Activated naive CD4-positive, alpha-beta T cell treated with anti-CD3 and anti-CD28 coated beads for 36 hours (primary cell): ENCODE measurements around the gene HSPA9. TPM values are rescaled to one million over a fixed set of nuclear protein-coding genes. Genes with fewer than 3 reads are reported as not detected.
A peak's percentile ranks its signal among the peaks of the same experiment; 100 is the strongest.

Experiments
- CTCF ChIA-PET: fragments of 350-600 bp; sonication (Branson Sonifier 250); formaldehyde crosslinking; loops from one replicate; lab custom pipeline; 2021; ENCODE audit warnings: antibody characterized with exemption; lab: Charles Lee
- DNase-seq: peaks from one replicate; pipeline ENCODE4 v3.0.0-alpha.2; 2020
- H3K27ac Mint-ChIP-seq: one replicate; pipeline ENCODE4 v1.8.0; 2021; ENCODE audit warnings: mild to moderate bottlenecking, mixed read lengths
- H3K27me3 Mint-ChIP-seq: one replicate; pipeline ENCODE4 v1.8.0; 2021; ENCODE audit warnings: low read depth, mixed read lengths
- H3K36me3 Mint-ChIP-seq: one replicate; pipeline ENCODE4 v1.8.0; 2021; ENCODE audit warnings: low read depth, mixed read lengths
- H3K4me1 Mint-ChIP-seq: one replicate; pipeline ENCODE4 v1.8.0; 2021; ENCODE audit warnings: low read depth, mixed read lengths
- H3K4me3 Mint-ChIP-seq: one replicate; pipeline ENCODE4 v1.8.0; 2021; ENCODE audit warnings: mild to moderate bottlenecking, moderate library complexity, mixed read lengths
- H3K9me3 Mint-ChIP-seq: one replicate; pipeline ENCODE4 v1.8.0; 2021; ENCODE audit warnings: mixed read lengths
- intact Hi-C: fragments of 100-400 bp; cut with micrococcal nuclease; formaldehyde crosslinking; loops from one replicate; pipeline ENCODE4 v1.15.1; 2023
- total RNA-seq, 2 experiments: library from RNA; stranded (reverse); gene quantifications; one replicate each; pipeline ENCODE4 v1.2.3, GENCODE V29; 2021

The HSPA9 gene
- total RNA-seq, 2 experiments from 2014 or later, result 457 to 472 TPM

DNA sequence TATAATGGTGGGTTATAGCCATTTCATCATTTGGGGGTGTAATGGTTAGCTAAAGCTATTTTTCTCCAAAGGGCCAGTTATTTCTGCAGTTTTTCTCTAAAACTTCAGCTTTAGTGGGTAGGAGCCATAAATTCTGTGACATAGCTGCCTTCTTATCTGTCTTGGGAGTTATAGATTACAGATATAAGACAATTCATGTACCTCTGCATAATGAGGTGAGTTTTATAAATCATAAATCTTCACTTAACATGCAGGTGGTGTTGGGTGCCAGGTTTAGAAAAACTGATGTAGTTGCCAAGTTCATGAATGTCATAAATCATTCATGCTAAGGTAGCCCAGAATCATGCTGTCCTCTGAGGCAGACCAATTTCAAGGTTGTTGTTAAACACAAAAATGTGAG lies 10.0 kb upstream of the HSPA9 start:
- H3K36me3 Mint-ChIP-seq, result no peaks in the 10 kb centered on the region
- CTCF ChIA-PET, result interaction anchor here (1.2 to 1.5 kb wide), 2 partner anchors 8 to 11 kb away, joined by 3 to 5 read pairs; no protein-coding TSS in a partner anchor

DNA sequence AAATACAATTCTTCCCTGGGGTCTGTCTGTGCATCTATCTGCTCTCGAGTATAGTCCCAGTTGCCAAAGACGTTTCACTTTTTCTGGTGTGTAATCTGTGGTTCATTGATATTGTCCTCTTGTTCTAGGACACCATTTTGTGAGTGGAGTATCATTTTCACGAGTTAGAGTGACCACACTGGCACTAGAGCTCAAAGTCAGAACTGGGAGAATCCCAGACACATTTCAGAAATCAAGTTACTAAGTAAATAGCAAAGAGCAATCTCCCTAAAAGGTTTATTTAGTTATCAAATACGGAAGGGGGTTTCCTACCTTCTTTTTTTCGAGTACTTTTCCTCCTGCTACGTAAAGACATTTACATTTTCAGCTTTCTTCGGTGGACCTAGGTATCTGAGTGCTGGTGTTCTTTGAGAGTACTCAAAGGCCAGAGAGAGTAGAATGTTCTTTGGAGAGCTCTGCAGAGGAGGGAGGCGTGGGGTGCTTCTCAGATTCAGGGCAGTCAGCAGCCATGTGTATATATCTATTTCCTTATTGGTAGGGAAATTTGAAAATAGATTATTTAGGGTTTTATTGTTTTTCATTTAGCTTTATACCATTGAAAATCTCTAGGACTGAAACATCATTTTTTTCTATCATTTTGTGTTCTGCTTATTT lies 8.9 kb upstream of the HSPA9 start:
- Mint-ChIP-seq H3K4me3 (no peak overlapping the region), H3K27me3 (peaks cover 6% of the 10 kb centered on the region), H3K27ac (no peak overlapping the region), H3K4me1 (no peaks in the 10 kb centered on the region), H3K36me3 (no peaks in the 10 kb centered on the region), H3K9me3 (no peaks in the 10 kb centered on the region)
- intact Hi-C loops, result no loop called here
- DNase-seq, result no peak
- CTCF ChIA-PET, result interaction anchor here (0.6 to 1.5 kb wide), 5 partner anchors 9 to 205 kb away, joined by 3 to 5 read pairs (median 4); no protein-coding TSS in a partner anchor

More for the DNA sequence above, 10.0 kb upstream of the HSPA9 start:
- Mint-ChIP-seq H3K27ac (no peak overlapping the region), H3K4me3 (no peak overlapping the region), H3K27me3 (peaks cover 6% of the 10 kb centered on the region), H3K9me3 (no peaks in the 10 kb centered on the region), H3K4me1 (no peaks in the 10 kb centered on the region)
- intact Hi-C loops, result no loop called here
- no peak for DNase-seq

DNA sequence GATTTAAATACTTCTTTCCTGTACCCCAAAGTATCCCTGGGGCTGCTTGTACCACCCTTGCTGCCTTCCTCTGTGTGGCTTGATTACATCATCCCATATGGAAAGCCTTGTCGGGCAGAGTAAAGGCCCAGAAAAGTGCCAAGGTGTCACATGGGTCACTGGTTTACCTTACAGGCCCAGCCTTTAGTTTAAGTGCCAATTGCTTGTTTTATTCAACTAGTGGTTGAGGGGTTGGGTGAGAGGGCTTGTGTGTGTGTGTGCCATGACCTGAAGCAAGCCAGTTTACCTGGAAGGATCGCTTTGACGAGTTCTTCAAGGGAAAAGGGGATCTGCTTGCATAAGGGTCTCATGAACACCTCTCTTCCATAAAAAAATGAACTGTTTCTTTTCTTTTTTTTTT lies 7.8 kb upstream of the HSPA9 start:
- H3K4me3 Mint-ChIP-seq, result no peak overlapping the region
- CTCF ChIA-PET, result no interaction called here
- H3K36me3 Mint-ChIP-seq, result no peaks in the 10 kb centered on the region
- peaks cover 6% of the 10 kb centered on the region for H3K27me3 Mint-ChIP-seq
- intact Hi-C loops, result no loop called here
- H3K9me3 Mint-ChIP-seq, result no peaks in the 10 kb centered on the region
- no peaks in the 10 kb centered on the region for H3K4me1 Mint-ChIP-seq
- no peak overlapping the region for H3K27ac Mint-ChIP-seq
- no peak for DNase-seq

DNA sequence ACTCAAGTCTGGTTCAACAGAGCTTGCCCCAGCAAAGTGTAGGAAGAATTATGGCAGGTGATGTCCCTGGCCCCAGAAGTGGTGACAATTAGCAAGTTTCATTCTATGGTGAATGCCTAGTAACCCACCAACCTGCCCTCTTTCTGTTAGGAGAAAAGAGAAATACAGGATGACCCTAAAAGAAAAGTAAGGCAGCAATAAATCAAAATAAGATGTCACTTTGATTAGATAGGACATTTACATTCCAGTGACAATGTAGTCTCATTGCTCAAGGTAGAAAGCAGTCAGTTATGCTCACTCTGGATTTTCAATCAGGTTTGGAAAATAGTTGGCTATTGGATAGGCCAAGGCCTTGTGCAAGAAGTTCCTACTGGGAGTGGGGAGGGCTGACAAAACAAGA lies 5.6 kb upstream of the HSPA9 start:
- peaks cover 3% of the 10 kb centered on the region for H3K36me3 Mint-ChIP-seq
- H3K4me1 Mint-ChIP-seq, result peaks cover 6% of the 10 kb centered on the region
- intact Hi-C loops, result no loop called here
- CTCF ChIA-PET, result interaction anchor here (1.0 to 2.3 kb wide), 4 partner anchors 12 to 193 kb away, joined by 5 to 15 read pairs (median 6); no protein-coding TSS in a partner anchor
- H3K4me3 Mint-ChIP-seq, result no peak overlapping the region
- no peak for DNase-seq
- H3K27ac Mint-ChIP-seq, result no peak overlapping the region
- H3K9me3 Mint-ChIP-seq, result peaks cover 2% of the 10 kb centered on the region
- no peaks in the 10 kb centered on the region for H3K27me3 Mint-ChIP-seq

DNA sequence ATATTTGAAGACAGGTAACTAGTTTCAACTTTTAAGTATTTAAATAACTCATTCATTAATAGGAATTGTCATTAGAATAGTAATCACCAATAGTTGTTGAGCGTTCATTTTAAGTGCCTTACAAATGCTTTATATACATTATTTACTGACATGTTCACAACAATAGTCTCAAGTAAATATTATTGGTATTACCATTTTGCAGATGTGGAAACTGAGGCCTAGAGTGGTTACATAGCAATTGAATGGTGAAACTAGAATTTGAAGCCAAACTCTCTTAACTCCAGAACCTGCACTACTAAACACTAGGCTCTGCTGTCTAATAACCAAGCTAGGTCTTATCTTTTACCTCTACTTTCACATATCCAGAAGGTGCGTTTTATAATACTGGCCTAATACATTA lies 4.8 kb upstream of the HSPA9 start:
- no peak overlapping the region for H3K4me3 Mint-ChIP-seq
- CTCF ChIA-PET, result interaction anchor here (0.7 to 2.3 kb wide), 16 partner anchors 8 to 685 kb away, joined by 3 to 15 read pairs (median 5); no protein-coding TSS in a partner anchor
- H3K27ac Mint-ChIP-seq, result no peak overlapping the region
- no peak for DNase-seq
- H3K27me3 Mint-ChIP-seq, result no peaks in the 10 kb centered on the region
- H3K4me1 Mint-ChIP-seq, result peaks cover 8% of the 10 kb centered on the region
- H3K36me3 Mint-ChIP-seq, result peaks cover 5% of the 10 kb centered on the region
- intact Hi-C loops, result no loop called here
- peaks cover 2% of the 10 kb centered on the region for H3K9me3 Mint-ChIP-seq

DNA sequence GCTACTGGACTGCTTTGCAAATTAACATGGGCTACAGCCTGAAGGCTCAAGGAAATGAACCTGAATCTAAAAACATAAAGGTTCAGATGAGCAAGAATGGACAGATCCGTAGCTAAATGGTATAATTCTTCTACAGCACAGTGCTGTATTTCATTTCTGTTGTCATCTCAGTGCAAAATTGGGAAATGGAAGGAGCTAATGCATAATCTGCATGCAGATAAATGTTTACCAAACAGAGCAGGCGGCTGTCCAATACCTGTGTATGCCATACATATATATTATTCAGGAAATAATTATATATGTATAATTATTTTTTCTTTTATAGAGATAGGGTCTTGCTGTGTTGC lies 4.3 kb upstream of the HSPA9 start:
- peaks cover 11% of the 10 kb centered on the region for H3K4me1 Mint-ChIP-seq
- H3K9me3 Mint-ChIP-seq, result peaks cover 2% of the 10 kb centered on the region
- peaks cover 10% of the 10 kb centered on the region for H3K36me3 Mint-ChIP-seq
- CTCF ChIA-PET, result interaction anchor here (0.6 to 2.3 kb wide), 21 partner anchors 8 to 822 kb away, joined by 3 to 15 read pairs (median 5); no protein-coding TSS in a partner anchor
- intact Hi-C loops, result loop anchor here (1.0 to 5.0 kb wide), 5 partner anchors 54 to 823 kb away; partner anchors contain the start of genes CTNNA1, SIL1 and SPATA24
- DNase-seq, result no peak
- H3K4me3 Mint-ChIP-seq, result no peak overlapping the region
- H3K27me3 Mint-ChIP-seq, result no peaks in the 10 kb centered on the region
- H3K27ac Mint-ChIP-seq, result no peak overlapping the region

DNA sequence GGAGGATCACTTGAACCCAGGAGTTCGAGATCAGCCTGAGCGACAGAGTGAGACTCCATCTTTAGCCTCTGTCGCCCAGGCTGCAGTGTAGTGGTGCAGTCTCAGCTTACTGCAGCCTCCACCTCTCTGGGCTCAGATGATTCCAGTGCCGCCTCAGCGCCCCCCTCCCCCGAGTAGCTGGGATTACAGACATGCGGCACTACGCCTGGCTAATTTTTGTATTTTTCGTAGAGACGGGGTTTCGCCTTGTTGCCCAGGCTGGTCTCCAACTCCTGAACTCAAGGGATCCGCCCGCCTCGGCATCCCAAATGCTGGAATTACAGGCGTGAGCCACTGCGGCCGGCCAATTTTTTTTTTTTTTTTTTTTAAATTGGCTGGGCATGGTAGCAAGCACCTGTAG lies 2.3 kb upstream of the HSPA9 start:
- intact Hi-C loops, result loop anchor here (5.0 kb wide), 2 partner anchors 175 to 825 kb away; partner anchors contain the start of genes CTNNA1 and SPATA24
- DNase-seq, result no peak
- Mint-ChIP-seq H3K4me1 (peaks cover 23% of the 10 kb centered on the region), H3K9me3 (peaks cover 2% of the 10 kb centered on the region), H3K36me3 (peaks cover 26% of the 10 kb centered on the region), H3K27me3 (no peaks in the 10 kb centered on the region), H3K27ac (no peak overlapping the region), H3K4me3 (no peak overlapping the region)
- CTCF ChIA-PET, result interaction anchor here (0.6 kb wide), 1 partner anchor 61 kb away, joined by 4 read pairs; no protein-coding TSS in a partner anchor

DNA sequence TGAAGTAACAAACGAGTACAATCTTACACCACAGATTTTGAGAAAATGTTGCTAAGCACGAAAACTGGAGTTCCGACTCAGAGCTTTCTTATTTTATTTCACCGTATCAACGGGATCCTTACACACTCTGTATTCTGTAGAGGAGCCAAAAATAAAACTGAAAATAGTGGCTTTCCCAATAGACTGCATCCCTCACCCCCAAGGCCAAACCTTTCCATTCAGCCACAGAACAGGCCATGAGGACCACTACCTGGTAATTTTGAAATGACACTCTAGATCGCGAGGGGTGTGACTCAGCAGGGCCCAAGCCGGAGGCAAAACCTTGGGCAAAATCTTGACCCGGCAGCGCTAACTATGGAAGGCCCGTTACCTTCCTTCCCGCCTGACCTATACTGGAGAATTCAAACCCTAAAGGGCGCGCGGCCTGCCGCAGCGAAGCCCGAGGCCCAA lies 432 bp downstream of the HSPA9 start:
- intact Hi-C loops, result loop anchor here (1.0 to 5.0 kb wide), 13 partner anchors 28 to 828 kb away; partner anchors contain the start of genes BRD8, CDC23, CTNNA1 and ETF1
- Mint-ChIP-seq H3K27ac (peak overlapping the region; percentile 99), H3K9me3 (peaks cover 2% of the 10 kb centered on the region), H3K4me1 (peaks cover 45% of the 10 kb centered on the region), H3K4me3 (peak overlapping the region; percentile 98), H3K36me3 (peaks cover 49% of the 10 kb centered on the region), H3K27me3 (no peaks in the 10 kb centered on the region)
- no peak for DNase-seq
- CTCF ChIA-PET, result interaction anchor here (0.6 kb wide), 1 partner anchor 763 kb away, joined by 3 read pairs; no protein-coding TSS in a partner anchor

DNA sequence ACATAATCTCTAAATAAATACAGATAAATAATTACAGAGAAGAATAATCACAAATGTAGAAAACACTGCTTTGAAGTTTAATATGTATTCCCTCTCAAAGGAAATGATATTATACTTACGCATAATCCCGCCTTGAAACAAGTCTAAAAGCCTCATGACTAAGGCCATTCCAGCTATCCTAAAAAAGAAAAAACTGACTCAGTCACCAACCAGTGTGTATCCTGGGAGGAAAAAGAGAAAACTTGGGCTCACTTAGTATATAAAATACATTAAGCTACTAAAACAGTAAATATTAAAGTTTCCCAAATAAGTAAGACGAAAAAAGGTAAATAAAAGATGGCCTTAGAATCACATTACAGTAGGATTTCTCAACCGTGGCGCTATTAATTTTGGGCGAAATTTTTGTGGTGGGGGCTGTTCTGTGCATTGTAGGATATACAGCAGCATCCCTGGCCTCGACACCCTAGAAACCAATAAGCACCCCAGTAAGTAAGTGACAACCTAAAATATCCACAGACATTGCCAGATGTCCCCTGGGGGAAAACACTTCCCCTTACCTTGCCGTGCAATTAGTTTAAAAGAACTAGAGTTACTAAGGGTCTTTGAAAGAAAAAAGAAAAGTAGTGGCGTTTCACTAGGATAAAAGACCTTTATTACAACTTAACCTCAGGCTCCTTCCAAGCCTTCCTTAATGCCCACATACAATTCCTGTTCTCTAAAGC lies 1.1 kb downstream of the HSPA9 start:
- Mint-ChIP-seq H3K4me1 (peaks cover 50% of the 10 kb centered on the region), H3K9me3 (peaks cover 2% of the 10 kb centered on the region), H3K36me3 (peaks cover 54% of the 10 kb centered on the region), H3K27ac (peak overlapping the region; percentile 99), H3K4me3 (peak overlapping the region; percentile 98), H3K27me3 (no peaks in the 10 kb centered on the region)
- CTCF ChIA-PET, result interaction anchor here (0.6 kb wide), 1 partner anchor 58 kb away, joined by 3 read pairs; no protein-coding TSS in a partner anchor
- DNase-seq, result no peak
- intact Hi-C loops, result loop anchor here (2.0 kb wide), 2 partner anchors 29 to 237 kb away; no protein-coding TSS in a partner anchor

DNA sequence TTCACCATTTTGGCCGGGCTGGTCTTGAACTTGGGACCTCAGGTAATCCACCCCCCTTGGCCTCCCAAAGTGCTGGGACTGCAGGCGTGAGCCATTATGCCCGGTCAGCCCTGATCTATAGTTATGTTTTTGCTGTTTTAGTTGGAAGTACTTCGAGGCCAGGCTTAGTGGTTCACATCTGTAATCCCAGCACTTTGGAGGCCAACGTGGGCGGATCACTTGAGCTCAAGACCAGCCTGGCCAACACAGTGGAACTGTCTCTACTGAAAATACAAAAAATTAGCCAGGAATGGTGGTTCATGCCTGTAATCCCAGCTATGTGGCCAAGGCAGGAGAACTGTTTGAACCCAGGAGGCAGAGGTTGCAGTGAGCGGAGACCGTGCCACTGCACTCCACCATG lies 2.0 kb downstream of the HSPA9 start:
- Mint-ChIP-seq H3K27ac (peak overlapping the region; percentile 73), H3K4me3 (no peak overlapping the region), H3K27me3 (no peaks in the 10 kb centered on the region), H3K36me3 (peaks cover 62% of the 10 kb centered on the region), H3K4me1 (peaks cover 59% of the 10 kb centered on the region), H3K9me3 (peaks cover 2% of the 10 kb centered on the region)
- intact Hi-C loops, result no loop called here
- DNase-seq, result no peak
- CTCF ChIA-PET, result no interaction called here

DNA sequence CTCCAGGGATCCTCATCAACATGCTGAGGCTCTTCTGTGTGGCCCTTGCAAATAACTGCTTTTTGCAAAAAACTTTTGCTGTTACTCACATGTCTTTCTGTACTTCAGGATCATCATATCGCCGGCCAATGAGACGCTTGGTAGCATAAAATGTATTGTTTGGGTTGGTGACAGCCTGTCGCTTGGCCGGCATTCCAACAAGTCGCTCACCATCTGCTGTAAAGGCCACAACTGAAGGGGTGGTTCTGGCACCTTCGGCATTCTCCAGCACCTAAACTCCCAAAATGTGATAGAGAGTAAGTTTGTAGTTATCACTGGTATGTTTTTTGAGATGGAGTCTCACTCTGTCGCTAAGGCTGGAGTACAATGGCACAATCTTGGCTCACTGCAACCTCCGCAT lies 4.3 kb downstream of the HSPA9 start:
- intact Hi-C loops, result no loop called here
- DNase-seq, result no peak
- Mint-ChIP-seq H3K4me3 (no peak overlapping the region), H3K4me1 (peaks cover 73% of the 10 kb centered on the region), H3K36me3 (peaks cover 77% of the 10 kb centered on the region), H3K27me3 (no peaks in the 10 kb centered on the region), H3K27ac (peak overlapping the region; percentile 70), H3K9me3 (peaks cover 1% of the 10 kb centered on the region)
- CTCF ChIA-PET, result interaction anchor here (0.6 kb wide), 1 partner anchor 222 kb away, joined by 3 read pairs; no protein-coding TSS in a partner anchor

DNA sequence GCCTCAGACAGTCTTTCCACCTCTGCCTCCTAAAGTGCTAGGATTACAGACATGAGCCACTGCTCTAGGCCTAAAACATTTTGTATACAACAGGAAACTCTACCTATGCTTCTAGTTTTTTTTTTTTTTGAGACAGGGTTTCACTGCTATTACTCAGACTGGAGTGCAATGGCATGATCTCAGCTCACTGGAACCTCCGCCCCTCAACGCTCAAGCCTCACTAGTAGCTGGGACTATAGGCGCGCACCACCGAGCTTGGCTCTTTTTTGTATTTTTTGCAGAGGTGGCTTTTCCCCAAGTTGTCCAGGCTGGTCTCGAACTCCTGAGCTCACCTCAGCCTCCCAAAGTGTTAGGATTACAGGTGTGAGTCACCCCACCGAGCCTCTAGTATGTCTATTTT lies 5.4 kb downstream of the HSPA9 start:
- Mint-ChIP-seq H3K4me3 (no peak overlapping the region), H3K27ac (peak overlapping the region; percentile 71), H3K36me3 (peaks cover 82% of the 10 kb centered on the region), H3K9me3 (no peaks in the 10 kb centered on the region), H3K27me3 (no peaks in the 10 kb centered on the region), H3K4me1 (peaks cover 80% of the 10 kb centered on the region)
- DNase-seq, result no peak
- intact Hi-C loops, result no loop called here
- CTCF ChIA-PET, result interaction anchor here (1.8 to 2.0 kb wide), 2 partner anchors 10 to 22 kb away, joined by 5 to 10 read pairs; no protein-coding TSS in a partner anchor
